Fibroblast of pulmonary artery (primary cell): ENCODE results near the gene COL6A1.

Experiments used
- DNase-seq: peaks from one replicate; pipeline ENCODE4 v3.0.0-alpha.2; 2010; ENCODE audit warnings: low read depth
- H3K4me3 ChIP-seq: replicated peaks from 2 replicates; pipeline ENCODE4 v1.5.1; 2011; ENCODE audit warnings: low read depth, mild to moderate bottlenecking, control low read depth, low read length, moderate library complexity
- TF ChIP-seq, protein P1 (sequence below): IDR thresholded peaks from 2 replicates; pipeline ENCODE4 v1.5.1; 2011; ENCODE audit warnings: mild to moderate bottlenecking, control low read depth, low read length, inconsistent platforms; ENCODE audit errors: missing control alignments

COL6A1 gene

DNA sequence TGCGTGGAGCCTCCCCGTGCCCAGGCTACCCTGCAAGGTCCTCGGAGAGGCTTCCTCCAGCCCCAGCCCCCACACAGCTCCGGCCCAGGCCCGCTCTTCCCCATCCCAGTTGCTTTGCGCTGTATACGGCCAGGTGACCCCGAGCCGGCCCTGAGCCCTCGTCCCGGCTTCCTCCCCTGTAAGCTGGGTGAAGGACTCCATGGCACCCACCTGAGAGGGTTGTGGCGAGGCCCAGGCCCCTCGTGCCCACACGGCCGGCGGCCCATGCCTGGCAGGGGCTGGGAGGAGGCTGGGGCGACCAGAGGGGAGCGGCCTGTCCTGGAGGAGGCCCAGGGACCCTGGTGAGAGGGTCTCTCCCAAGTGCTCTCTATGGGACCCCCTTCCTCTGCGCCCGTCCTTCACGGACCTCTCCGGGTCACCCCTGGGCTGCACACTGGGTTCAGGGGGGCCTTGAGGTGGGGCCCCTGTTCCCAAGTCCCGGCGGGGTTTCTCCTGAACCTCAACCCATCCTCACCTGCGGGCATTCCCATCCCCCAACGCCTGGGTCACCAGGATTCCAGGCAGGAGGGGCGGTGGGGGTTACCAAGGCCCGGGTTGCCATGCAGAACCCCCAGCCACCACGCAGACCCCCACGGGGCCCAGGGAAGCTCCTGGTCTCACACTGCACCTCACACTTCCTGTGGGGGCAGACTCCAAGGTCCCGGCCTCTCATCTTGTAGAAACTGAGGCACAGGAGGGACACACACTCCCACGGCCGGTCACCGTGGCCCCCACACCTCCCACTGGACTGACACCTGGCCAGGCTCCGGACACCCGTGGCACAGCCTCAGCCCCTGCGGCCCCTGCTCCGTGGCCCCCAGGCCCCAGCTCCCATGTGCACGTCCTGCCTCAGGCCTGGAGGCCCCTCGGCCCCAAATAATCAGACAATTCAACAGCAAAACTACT is 25.2 kb downstream of the COL6A1 start:
- TF ChIP-seq, protein P1, sequence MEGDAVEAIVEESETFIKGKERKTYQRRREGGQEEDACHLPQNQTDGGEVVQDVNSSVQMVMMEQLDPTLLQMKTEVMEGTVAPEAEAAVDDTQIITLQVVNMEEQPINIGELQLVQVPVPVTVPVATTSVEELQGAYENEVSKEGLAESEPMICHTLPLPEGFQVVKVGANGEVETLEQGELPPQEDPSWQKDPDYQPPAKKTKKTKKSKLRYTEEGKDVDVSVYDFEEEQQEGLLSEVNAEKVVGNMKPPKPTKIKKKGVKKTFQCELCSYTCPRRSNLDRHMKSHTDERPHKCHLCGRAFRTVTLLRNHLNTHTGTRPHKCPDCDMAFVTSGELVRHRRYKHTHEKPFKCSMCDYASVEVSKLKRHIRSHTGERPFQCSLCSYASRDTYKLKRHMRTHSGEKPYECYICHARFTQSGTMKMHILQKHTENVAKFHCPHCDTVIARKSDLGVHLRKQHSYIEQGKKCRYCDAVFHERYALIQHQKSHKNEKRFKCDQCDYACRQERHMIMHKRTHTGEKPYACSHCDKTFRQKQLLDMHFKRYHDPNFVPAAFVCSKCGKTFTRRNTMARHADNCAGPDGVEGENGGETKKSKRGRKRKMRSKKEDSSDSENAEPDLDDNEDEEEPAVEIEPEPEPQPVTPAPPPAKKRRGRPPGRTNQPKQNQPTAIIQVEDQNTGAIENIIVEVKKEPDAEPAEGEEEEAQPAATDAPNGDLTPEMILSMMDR: no peak
- H3K4me3 ChIP-seq: no peak overlapping the region
- DNase-seq: no peak

GRCh38 chr21:46007492-46007868 is 25.9 kb downstream of the COL6A1 start:
- no peak for DNase-seq
- no peak overlapping the region for H3K4me3 ChIP-seq
- TF ChIP-seq, protein P1: no peak

DNA sequence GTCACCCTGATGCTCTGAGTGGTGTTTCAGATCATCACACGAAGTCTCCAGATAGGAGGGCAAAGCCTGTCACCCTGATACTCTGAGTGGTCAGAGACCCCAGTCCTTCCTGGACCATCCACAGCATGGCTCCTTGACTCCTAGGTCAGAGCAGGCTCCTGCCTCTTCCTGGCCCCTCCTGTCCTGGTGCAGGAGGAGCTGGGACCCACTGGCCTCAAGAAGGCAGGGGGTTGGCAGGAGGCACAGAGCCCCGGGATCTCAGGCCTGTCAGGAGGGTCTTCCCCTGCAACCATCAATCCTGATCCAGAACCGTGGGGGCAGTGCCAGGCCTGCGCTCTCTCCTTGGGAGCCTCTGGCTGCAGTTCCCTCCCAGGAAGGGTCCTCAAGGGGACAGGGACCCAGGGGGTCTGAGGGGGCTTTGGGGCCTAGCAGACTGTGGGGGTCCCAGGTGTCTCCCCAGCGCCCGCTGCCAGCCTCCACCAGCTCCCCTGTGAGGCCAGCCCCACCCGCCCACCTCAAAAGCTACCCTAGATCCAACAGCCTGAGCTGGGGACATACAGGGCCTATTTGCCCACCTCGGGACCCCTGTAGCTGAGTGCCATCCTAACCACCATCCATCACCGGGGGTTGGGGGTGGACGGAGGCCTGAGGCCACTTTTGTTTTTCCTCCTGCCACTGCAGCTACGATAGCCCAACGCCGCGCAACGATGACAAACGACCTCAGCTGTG is 27.5 kb downstream of the COL6A1 start:
- DNase-seq: no peak
- TF ChIP-seq, protein P1: no peak
- no peak overlapping the region for H3K4me3 ChIP-seq

- H3K4me3 ChIP-seq: no peak overlapping the region
- no peak for DNase-seq
- TF ChIP-seq, protein P1: no peak
These were observed 28.6 kb downstream of the COL6A1 start for GRCh38 chr21:46009951-46010705.

- TF ChIP-seq, protein P1: no peak
- no peak for DNase-seq
- no peak overlapping the region for H3K4me3 ChIP-seq
These were observed 29.8 kb downstream of the COL6A1 start for GRCh38 chr21:46011267-46011967.

- TF ChIP-seq, protein P1: no peak
- H3K4me3 ChIP-seq: no peak overlapping the region
- DNase-seq: no peak
These were observed 30.6 kb downstream of the COL6A1 start for GRCh38 chr21:46012154-46012553.
